ENCODE measurements around the gene ZHX3. TPM values are rescaled to one million over a fixed set of nuclear protein-coding genes. Genes with fewer than 3 reads are reported as not detected.

ZHX3 gene, protein sequence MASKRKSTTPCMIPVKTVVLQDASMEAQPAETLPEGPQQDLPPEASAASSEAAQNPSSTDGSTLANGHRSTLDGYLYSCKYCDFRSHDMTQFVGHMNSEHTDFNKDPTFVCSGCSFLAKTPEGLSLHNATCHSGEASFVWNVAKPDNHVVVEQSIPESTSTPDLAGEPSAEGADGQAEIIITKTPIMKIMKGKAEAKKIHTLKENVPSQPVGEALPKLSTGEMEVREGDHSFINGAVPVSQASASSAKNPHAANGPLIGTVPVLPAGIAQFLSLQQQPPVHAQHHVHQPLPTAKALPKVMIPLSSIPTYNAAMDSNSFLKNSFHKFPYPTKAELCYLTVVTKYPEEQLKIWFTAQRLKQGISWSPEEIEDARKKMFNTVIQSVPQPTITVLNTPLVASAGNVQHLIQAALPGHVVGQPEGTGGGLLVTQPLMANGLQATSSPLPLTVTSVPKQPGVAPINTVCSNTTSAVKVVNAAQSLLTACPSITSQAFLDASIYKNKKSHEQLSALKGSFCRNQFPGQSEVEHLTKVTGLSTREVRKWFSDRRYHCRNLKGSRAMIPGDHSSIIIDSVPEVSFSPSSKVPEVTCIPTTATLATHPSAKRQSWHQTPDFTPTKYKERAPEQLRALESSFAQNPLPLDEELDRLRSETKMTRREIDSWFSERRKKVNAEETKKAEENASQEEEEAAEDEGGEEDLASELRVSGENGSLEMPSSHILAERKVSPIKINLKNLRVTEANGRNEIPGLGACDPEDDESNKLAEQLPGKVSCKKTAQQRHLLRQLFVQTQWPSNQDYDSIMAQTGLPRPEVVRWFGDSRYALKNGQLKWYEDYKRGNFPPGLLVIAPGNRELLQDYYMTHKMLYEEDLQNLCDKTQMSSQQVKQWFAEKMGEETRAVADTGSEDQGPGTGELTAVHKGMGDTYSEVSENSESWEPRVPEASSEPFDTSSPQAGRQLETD
- 27.1 and 29.1 TPM in 2 replicates for total RNA-seq (2012; rRNA removed)

DNA sequence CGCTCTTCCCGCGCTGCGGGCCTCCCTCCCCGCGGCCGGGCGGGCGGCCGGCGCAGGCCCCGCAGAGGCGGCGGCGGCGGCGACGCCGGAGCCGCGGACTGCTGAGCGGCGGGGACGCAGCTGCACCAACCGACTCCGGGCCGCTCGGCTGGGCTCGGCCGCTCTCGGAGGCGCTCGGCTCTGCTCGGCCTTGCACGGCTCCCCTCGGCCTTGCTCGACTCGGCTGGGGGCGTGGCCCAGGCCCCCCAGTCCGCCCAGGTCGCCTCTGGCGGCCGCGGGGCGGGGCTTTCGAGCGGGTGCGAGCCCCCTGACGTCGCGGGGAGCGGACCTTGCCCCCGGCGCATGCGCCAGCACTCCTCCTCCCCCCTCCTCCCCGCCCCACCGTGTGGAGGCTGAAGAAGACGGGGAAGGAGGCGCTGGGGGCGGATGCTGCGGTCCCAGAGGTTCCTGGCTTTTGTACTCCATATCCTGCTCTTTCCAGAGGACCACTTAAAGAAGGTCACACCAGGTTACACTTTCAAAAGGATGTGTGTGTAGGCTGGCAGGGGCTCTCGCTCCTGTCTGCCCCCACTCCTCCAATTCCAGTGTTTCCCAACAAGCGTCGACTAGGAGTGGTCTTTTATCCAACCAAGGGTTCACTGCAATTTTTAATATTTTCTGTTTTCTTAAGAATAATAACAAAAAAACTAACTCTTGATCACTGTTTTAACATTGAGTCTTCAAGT, at the start of gene ZHX3:
TSS of gene ZHX3 (minus strand) at position 186 of the 725 bp plus-strand sequence. CDS start 112,815 bp downstream, outside the sequence.
- H3K36me3 ChIP-seq (ENCODE audit: insufficient read depth, low read length) = peaks cover under 1% of the 10 kb centered on the region
- peak within 1 kb of the TSS; percentile 83 for H3K4me3 ChIP-seq (ENCODE audit: low read length)
- peak within 1 kb of the TSS; percentile 97 for H3K9ac ChIP-seq (ENCODE audit: low read depth, low read length)
- H3K27me3 ChIP-seq (ENCODE audit: control insufficient read depth, insufficient read depth, low read length) = no peaks in the 10 kb centered on the region
- peaks cover 54% of the 10 kb centered on the region for H3K4me1 ChIP-seq (ENCODE audit: control insufficient read depth, insufficient read depth, low read length)
- H3K9me3 ChIP-seq (replicated peaks; ENCODE audit: low read length) = no peaks in the 10 kb centered on the region
- H3K4me2 ChIP-seq (ENCODE audit: low read length) = peak within 1 kb of the TSS; percentile 94

DNA sequence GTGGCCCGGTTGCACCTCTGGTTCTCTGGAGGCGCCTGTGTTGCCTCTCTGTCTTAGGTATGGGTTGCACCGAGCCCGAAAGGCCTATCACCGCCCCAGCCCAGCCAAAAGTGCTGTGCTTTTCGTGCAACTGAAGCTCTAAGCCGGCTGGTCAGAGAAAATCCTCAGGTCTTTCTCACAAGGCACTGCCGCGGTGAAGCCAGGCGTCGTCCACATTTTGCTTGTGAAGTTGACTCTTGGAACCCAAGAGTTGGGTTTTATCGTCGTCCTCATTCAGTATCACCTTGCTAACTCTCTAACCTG, 49.8 kb upstream of the ZHX3 start:
- Histone ChIP-seq H3K36me3 (ENCODE audit: insufficient read depth, low read length) (no peaks in the 10 kb centered on the region), H3K4me1 (ENCODE audit: control insufficient read depth, insufficient read depth, low read length) (peaks cover 8% of the 10 kb centered on the region), H3K9ac (ENCODE audit: low read depth, low read length) (no peak overlapping the region), H3K4me2 (ENCODE audit: low read length) (no peak overlapping the region), H3K27me3 (ENCODE audit: control insufficient read depth, insufficient read depth, low read length) (peaks cover 46% of the 10 kb centered on the region), H3K4me3 (ENCODE audit: low read length) (no peak overlapping the region), H3K9me3 (replicated peaks; ENCODE audit: low read length) (peaks cover 4% of the 10 kb centered on the region)

DNA sequence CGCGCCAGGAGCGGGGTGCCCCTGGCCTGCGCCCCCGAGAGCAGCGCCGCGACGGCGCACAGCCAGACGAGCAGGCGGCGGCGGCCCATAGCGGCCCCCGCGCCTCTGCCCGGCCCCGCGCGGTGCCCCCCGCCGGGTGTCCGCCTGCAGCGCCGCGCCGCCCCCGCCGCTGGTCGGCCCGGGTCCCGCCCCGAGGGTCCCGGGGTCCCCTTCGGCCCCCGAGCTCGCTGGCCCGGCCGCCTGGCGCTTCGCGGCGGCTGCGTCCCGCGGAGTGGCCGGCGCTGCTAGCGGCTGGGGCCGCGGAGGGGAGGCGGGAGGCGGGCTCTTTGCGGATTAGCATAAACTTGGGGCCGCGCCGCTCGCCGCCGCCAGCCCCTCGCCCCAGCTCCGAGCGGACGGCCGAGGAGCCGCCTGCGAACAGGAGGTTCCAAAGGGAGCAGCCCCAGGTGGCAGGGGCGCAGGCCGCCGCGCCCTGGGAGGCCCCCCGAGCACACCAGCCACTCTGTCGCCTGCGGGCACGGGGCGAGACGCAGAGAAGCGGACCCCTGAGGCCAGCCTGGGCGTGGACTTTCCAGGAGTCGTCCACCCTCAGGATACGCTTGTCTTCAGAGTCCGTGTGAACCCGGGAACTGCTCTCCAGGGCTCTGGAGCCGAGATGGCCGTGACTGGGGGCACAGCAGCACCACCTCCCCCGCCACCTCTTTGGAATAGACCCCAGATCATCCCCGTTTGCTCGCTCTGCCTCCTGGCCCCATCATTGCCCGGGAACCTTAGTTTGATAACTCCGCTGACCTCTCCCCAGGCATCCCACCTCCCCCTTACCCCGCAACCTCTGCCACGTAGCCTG, 49.2 kb upstream of the ZHX3 start, which contains the start of gene EMILIN3:
TSS of gene EMILIN3 (minus strand) at position 273 of the 847 bp plus-strand sequence. CDS start at position 89, 184 bp downstream.
- peak within 1 kb of the TSS; percentile 32 for H3K4me3 ChIP-seq (ENCODE audit: low read length)
- no peak within 1 kb of the TSS for H3K9ac ChIP-seq (ENCODE audit: low read depth, low read length)
- peaks cover 45% of the 10 kb centered on the region for H3K27me3 ChIP-seq (ENCODE audit: control insufficient read depth, insufficient read depth, low read length)
- H3K9me3 ChIP-seq (replicated peaks; ENCODE audit: low read length) = peaks cover 4% of the 10 kb centered on the region
- H3K36me3 ChIP-seq (ENCODE audit: insufficient read depth, low read length) = no peaks in the 10 kb centered on the region
- peaks cover 8% of the 10 kb centered on the region for H3K4me1 ChIP-seq (ENCODE audit: control insufficient read depth, insufficient read depth, low read length)
- H3K4me2 ChIP-seq (ENCODE audit: low read length) = peak within 1 kb of the TSS; percentile 73

DNA sequence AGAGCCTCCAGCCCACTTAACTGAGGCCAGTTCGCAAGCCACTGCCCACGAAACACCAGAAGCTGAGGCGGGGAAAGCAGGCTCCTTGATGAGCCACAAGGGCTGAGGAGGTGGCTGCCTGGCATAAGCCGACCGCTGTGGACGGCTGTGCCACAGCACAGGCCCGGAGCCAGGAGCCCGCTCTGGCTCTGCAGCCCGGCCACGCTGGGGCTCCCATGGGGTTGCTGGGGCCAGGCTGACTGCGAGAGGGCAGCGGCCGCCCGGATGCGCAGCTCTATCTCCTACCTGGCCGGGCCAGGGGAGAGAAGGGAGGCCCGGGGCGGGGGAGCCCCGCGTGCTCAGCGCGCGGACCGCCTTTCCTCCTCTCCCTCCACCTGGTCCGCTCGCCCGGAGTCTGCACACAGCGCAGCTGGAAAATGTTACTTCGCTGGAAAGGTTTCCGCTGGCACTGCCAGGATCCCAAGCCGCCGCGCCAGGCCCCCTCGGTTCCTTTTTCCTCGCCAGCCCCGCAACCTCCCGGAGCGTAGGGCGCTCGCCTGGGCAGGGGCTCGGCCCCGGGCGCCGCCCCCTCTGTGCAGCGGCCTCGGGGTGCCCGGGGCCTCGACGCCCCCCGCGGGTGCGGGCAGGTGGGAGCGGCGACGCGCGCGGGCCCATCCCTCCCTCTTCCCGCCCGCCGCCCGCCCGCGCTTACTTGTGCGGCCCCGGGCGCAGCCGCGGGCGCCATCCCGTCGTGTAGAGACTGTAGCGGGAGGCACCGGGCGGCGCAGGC, 48.4 kb upstream of the ZHX3 start:
- Histone ChIP-seq H3K9me3 (replicated peaks; ENCODE audit: low read length) (no peaks in the 10 kb centered on the region), H3K9ac (ENCODE audit: low read depth, low read length) (no peak overlapping the region), H3K4me1 (ENCODE audit: control insufficient read depth, insufficient read depth, low read length) (peaks cover 8% of the 10 kb centered on the region), H3K4me2 (ENCODE audit: low read length) (peak overlapping the region; percentile 73), H3K4me3 (ENCODE audit: low read length) (peak overlapping the region; percentile 32), H3K36me3 (ENCODE audit: insufficient read depth, low read length) (no peaks in the 10 kb centered on the region), H3K27me3 (ENCODE audit: control insufficient read depth, insufficient read depth, low read length) (peaks cover 45% of the 10 kb centered on the region)

DNA sequence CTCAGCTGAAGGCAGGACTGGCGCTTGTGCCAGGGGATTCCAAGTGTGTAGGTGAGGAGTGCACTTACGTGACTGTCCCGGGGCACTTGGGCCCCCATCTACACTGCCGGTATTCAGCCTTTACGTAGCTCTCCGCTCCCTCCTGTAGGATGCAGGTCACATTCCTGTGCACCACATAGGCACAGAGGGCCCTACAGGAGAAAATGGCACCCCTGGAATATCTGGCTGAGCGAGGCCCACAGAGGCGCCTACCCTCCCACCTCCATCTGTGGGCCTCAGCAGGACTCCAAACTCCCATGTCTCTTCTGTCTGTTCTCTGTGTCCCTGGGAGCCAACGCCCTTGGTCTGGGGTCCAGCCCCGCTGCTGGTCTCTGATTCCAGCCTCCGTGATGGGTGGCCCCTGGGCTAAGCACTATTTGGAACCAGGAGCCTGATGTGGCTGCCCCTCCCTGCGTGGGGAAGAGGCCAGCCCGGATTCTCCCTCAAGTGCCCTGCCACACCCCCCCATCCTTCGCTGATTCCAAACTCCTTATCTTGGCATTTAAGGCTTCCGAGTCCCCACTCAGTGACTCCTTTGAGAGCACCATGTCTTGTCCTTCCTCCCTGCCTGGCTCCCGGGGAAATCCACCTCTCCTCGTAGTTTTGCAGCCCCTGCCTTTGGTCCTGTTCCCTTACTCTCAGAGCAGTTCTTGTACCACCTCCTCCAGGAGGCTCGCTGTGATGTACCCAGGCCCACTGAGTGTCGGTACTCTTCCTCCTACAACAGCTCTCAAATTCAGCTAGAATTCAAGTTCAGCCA, 47.6 kb upstream of the ZHX3 start:
- H3K9ac ChIP-seq (ENCODE audit: low read depth, low read length) = no peak overlapping the region
- H3K4me1 ChIP-seq (ENCODE audit: control insufficient read depth, insufficient read depth, low read length) = peaks cover 8% of the 10 kb centered on the region
- no peaks in the 10 kb centered on the region for H3K36me3 ChIP-seq (ENCODE audit: insufficient read depth, low read length)
- no peaks in the 10 kb centered on the region for H3K9me3 ChIP-seq (replicated peaks; ENCODE audit: low read length)
- H3K4me2 ChIP-seq (ENCODE audit: low read length) = peak overlapping the region; percentile 73
- H3K27me3 ChIP-seq (ENCODE audit: control insufficient read depth, insufficient read depth, low read length) = peaks cover 45% of the 10 kb centered on the region
- H3K4me3 ChIP-seq (ENCODE audit: low read length) = no peak overlapping the region

DNA sequence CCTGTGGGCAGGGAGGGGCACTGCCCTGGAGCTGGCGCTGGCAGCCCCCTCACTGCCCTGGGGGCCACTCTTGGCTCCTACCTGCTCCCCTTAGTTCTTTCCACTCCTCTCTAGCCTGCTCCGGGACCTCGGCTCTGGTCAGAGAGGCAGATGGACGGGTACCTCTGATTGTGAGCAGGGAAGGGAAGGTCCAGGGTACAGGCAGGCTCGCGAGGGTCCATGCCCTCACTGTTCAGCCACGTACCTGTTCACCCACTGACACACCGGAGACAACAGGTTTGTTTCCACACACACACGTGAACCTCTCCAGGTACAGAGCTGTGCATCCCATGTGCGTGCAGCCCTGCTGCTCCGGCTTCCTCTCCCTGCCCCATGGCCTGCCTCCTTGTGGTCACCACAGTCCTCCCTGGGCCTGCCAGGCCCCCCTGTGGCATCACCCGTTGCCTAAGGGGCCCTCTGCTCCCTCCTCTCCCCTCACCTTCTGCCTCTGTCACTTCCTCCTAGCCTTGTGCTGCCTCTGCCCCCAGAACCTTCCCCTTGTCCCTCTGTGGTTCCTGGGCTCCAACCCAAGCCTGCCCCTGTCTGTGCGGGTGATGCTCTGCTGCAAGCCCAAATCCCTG, 46.8 kb upstream of the ZHX3 start:
- Histone ChIP-seq H3K4me2 (ENCODE audit: low read length) (no peak overlapping the region), H3K9me3 (replicated peaks; ENCODE audit: low read length) (no peaks in the 10 kb centered on the region), H3K36me3 (ENCODE audit: insufficient read depth, low read length) (no peaks in the 10 kb centered on the region), H3K4me1 (ENCODE audit: control insufficient read depth, insufficient read depth, low read length) (peaks cover 8% of the 10 kb centered on the region), H3K4me3 (ENCODE audit: low read length) (no peak overlapping the region), H3K27me3 (ENCODE audit: control insufficient read depth, insufficient read depth, low read length) (peaks cover 39% of the 10 kb centered on the region), H3K9ac (ENCODE audit: low read depth, low read length) (no peak overlapping the region)

DNA sequence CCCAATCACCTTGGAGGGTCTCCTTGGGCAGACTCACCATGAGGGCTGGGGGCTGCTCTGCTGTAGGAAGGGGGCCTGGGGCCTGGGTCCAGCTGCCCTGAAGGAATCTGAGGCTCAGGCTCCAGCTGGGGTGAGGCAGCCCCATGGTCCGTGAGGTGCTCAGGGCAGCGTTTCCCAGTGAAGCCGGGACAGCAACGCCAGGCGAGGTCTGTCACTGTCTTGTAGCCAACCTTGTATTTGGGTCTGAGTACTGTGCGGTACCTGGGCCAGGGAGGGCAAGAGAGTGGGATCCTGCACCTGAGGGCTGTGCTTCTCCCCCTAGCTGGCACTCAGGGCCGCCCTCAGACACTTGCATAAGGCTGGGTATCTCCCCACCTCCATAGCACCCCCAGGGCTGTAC, 46.1 kb upstream of the ZHX3 start:
- Histone ChIP-seq H3K9ac (ENCODE audit: low read depth, low read length) (no peak overlapping the region), H3K36me3 (ENCODE audit: insufficient read depth, low read length) (peaks cover 2% of the 10 kb centered on the region), H3K9me3 (replicated peaks; ENCODE audit: low read length) (no peaks in the 10 kb centered on the region), H3K27me3 (ENCODE audit: control insufficient read depth, insufficient read depth, low read length) (peaks cover 36% of the 10 kb centered on the region), H3K4me3 (ENCODE audit: low read length) (no peak overlapping the region), H3K4me2 (ENCODE audit: low read length) (no peak overlapping the region), H3K4me1 (ENCODE audit: control insufficient read depth, insufficient read depth, low read length) (peaks cover 8% of the 10 kb centered on the region)

DNA sequence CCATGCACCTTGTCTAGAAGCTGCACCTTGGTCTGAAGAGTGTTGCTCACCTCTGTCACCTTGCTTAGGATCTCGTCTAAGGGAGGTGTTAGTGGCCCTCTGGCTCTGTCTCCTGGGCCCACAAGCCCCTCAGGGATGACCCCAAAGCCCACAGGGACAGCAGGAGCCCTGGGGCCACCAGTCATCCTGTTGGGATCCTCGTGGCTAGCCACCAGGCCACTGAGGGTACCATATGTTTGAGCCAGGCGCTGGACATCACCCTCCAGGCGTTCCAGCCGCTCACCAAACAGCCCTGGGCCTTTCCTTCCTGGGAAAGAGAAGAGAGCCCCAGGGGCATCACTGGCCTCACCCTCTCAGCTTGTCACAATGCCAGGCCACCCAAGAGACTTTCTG, 45.2 kb upstream of the ZHX3 start:
- H3K36me3 ChIP-seq (ENCODE audit: insufficient read depth, low read length) = peaks cover 9% of the 10 kb centered on the region
- H3K9me3 ChIP-seq (replicated peaks; ENCODE audit: low read length) = no peaks in the 10 kb centered on the region
- H3K9ac ChIP-seq (ENCODE audit: low read depth, low read length) = no peak overlapping the region
- no peak overlapping the region for H3K4me3 ChIP-seq (ENCODE audit: low read length)
- H3K4me2 ChIP-seq (ENCODE audit: low read length) = no peak overlapping the region
- H3K27me3 ChIP-seq (ENCODE audit: control insufficient read depth, insufficient read depth, low read length) = peaks cover 33% of the 10 kb centered on the region
- peaks cover 8% of the 10 kb centered on the region for H3K4me1 ChIP-seq (ENCODE audit: control insufficient read depth, insufficient read depth, low read length)

Data from skeletal muscle satellite cell (primary cell).